MM.1S (cell line): Measurements from ENCODE around the gene SAXO2.
"Not testable (repeated sequence)": the region's sequence is repeated elsewhere in the genome, so short reads cannot be mapped to it uniquely, and the experiment has no call there.

ENCODE experiments used
- DNase-seq: peaks from one replicate; pipeline ENCODE4 v3.0.0-alpha.2; 2015
- H2AFZ ChIP-seq: fragments of 300-600 bp; sonication (generic); 2 replicates; pipeline ENCODE4 v1.6.0; 2016; ENCODE audit warnings: antibody characterized with exemption, low read length
- H3F3A ChIP-seq: fragments of 300-600 bp; sonication (generic); 2 replicates; pipeline ENCODE4 v1.6.1; 2016; ENCODE audit warnings: mild to moderate bottlenecking, antibody characterized with exemption, low read length, moderate library complexity, mixed read lengths; ENCODE audit not compliant: insufficient read depth
- H3K27ac ChIP-seq: fragments of 300-600 bp; sonication (generic); 2 replicates; pipeline ENCODE4 v1.5.1; 2016; ENCODE audit warnings: mild to moderate bottlenecking, low read length
- H3K27me3 ChIP-seq: fragments of 300-600 bp; sonication (generic); replicated peaks from 2 replicates; pipeline ENCODE4 v1.6.0; 2016; ENCODE audit warnings: low read length; ENCODE audit not compliant: insufficient read depth
- H3K36me3 ChIP-seq: fragments of 300-600 bp; sonication (generic); replicated peaks from 2 replicates; pipeline ENCODE4 v1.6.1; 2016; ENCODE audit warnings: mild to moderate bottlenecking, low read length, mixed read lengths; ENCODE audit not compliant: insufficient read depth
- H3K4me1 ChIP-seq: fragments of 300-600 bp; sonication (generic); 2 replicates; pipeline ENCODE4 v1.6.1; 2016; ENCODE audit warnings: low read length, mixed read lengths
- H3K4me2 ChIP-seq: fragments of 300-600 bp; sonication (generic); 2 replicates; pipeline ENCODE4 v1.6.0; 2016; ENCODE audit warnings: low read depth, low read length
- H3K4me3 ChIP-seq: fragments of 300-600 bp; sonication (generic); 2 replicates; pipeline ENCODE4 v1.5.1; 2016; ENCODE audit warnings: low read length, mixed read lengths
- H3K79me2 ChIP-seq: fragments of 300-600 bp; sonication (generic); 2 replicates; pipeline ENCODE4 v1.6.1; 2016; ENCODE audit warnings: mixed run types, low read length, mixed read lengths
- H3K9ac ChIP-seq: fragments of 300-600 bp; sonication (generic); 2 replicates; pipeline ENCODE4 v1.6.1; 2016; ENCODE audit warnings: low read length, mixed read lengths
- H3K9me2 ChIP-seq: fragments of 300-600 bp; sonication (generic); replicated peaks from 2 replicates; pipeline ENCODE4 v1.6.1; 2016; ENCODE audit warnings: mild to moderate bottlenecking, low read length, mixed read lengths; ENCODE audit not compliant: insufficient read depth
- H3K9me3 ChIP-seq: fragments of 300-600 bp; sonication (generic); replicated peaks from 2 replicates; pipeline ENCODE4 v1.6.1; 2016; ENCODE audit warnings: mild to moderate bottlenecking, low read length, mixed read lengths; ENCODE audit not compliant: insufficient read depth
- H4K20me1 ChIP-seq: fragments of 300-600 bp; sonication (generic); 2 replicates; pipeline ENCODE4 v1.6.1; 2016; ENCODE audit warnings: mild to moderate bottlenecking, low read length, moderate library complexity, mixed read lengths; ENCODE audit not compliant: insufficient read depth

SAXO2 gene

DNA sequence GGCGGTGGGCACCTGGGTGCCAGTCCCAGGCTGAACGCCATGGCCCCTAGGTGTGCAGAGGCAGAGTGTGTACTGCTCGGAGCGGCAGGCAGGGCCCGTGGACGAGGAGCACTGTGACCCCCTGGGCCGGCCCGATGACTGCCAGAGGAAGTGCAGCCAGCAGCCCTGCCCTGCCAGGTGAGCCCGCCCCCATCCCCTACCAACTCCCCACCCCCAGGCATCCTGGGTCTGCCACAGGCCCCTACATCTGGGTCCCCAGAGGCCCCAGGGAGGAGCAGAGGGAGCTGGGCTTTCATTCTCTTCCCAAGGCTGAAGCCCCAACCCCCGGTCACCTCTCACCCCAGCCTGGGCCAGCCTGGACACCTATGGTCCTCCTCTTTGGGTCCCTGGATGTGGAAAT lies 63.0 kb downstream of the SAXO2 start:
- H3K9ac ChIP-seq, H3K27me3 ChIP-seq, H3K9me2 ChIP-seq, H3F3A ChIP-seq, H3K4me2 ChIP-seq, H3K79me2 ChIP-seq, H2AFZ ChIP-seq, H3K4me1 ChIP-seq, H3K4me3 ChIP-seq, H3K27ac ChIP-seq, H3K36me3 ChIP-seq, DNase-seq, H3K9me3 ChIP-seq, H4K20me1 ChIP-seq: not testable (repeated sequence)

DNA sequence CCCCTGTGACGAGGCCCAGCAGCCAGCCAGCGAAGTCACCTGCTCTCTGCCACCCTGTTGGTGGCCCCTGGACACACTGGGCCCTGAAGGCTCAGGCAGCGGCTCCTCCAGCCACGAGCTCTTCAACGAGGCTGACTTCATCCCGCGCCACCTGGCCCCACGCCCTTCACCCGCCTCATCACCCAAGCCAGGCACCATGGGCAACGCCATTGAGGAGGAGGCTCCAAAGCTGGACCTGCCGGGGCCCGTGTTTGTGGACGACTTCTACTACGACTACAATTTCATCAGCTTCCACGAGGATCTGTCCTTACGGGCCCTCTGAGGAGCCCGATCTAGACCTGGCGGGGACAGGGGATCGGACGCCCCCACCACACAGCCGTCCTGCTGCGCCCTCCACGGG lies 64.3 kb downstream of the SAXO2 start:
- H3K9ac ChIP-seq, H3K36me3 ChIP-seq, H3K79me2 ChIP-seq, H3F3A ChIP-seq, H2AFZ ChIP-seq, H4K20me1 ChIP-seq, H3K27me3 ChIP-seq, DNase-seq, H3K4me3 ChIP-seq, H3K27ac ChIP-seq, H3K4me2 ChIP-seq, H3K9me3 ChIP-seq, H3K9me2 ChIP-seq, H3K4me1 ChIP-seq: not testable (repeated sequence)

DNA sequence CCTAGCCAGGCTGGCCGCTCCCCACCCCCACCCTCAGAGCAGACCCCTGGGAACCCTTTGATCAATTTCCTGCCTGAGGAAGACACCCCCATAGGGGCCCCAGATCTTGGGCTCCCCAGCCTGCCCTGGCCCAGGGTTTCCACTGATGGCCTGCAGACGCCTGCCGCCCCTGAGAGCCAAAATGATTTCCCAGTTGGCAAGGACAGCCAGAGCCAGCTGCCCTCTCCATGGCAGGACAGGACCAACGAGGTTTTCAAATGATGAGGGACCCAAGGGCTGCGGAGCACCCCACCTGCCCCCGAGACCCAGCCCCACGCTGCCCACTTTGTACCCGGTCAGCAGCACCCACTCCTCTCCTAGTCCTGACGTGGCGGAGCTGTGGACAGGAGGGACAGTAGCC lies 64.8 kb downstream of the SAXO2 start:
- H3K9me3 ChIP-seq, H3K9ac ChIP-seq, DNase-seq, H3K27ac ChIP-seq, H3K27me3 ChIP-seq, H3F3A ChIP-seq, H3K9me2 ChIP-seq, H3K4me2 ChIP-seq, H3K79me2 ChIP-seq, H3K36me3 ChIP-seq, H3K4me3 ChIP-seq, H2AFZ ChIP-seq, H4K20me1 ChIP-seq, H3K4me1 ChIP-seq: not testable (repeated sequence)

DNA sequence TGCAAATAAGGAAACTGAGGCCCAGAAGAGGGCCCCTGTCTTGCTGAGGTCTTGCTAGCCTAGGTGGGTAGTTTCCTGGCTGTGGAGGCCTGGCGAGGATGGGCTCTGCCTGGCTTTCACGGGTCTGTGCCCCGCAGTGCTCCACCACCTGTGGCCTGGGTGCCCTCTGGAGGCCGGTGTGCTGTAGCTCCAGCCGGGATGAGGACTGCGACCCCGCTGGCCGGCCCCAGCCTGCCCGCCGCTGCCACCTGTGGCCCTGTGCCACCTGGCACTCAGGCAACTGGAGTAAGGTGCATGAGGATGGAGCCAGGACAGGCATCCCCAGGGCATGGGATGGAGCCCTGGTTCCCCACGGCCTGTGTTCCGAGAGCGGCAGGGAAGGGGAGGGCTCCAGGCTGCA lies 66.4 kb downstream of the SAXO2 start:
- not testable (repeated sequence) for H3K27me3 ChIP-seq, H2AFZ ChIP-seq, DNase-seq, H3K27ac ChIP-seq, H3K4me3 ChIP-seq, H3K9ac ChIP-seq, H4K20me1 ChIP-seq, H3F3A ChIP-seq, H3K79me2 ChIP-seq, H3K9me2 ChIP-seq, H3K36me3 ChIP-seq, H3K4me1 ChIP-seq, H3K9me3 ChIP-seq, H3K4me2 ChIP-seq

DNA sequence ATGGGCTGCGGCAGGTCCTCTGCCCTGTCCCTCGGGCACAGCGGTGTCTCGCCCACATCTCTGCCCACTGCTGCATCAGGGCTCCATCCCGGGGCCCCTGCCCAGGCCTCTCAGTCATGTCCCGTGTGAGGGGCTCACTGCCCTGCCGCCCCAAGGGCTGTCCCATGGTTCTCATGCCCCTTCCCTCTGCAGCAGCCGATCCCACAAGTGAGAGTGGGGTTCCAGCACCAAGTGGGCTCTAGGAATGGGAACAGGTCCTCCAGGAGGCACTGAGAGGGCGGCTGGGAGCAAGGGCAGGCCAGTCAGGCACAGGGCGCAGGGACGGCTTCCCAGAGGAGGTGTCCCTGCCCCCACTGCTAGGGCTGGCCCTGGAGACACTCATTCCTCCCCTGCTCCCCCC lies 68.3 kb downstream of the SAXO2 start:
- H3K9me2 ChIP-seq, H3K9ac ChIP-seq, H3K36me3 ChIP-seq, H3F3A ChIP-seq, H2AFZ ChIP-seq, H3K27me3 ChIP-seq, H3K79me2 ChIP-seq, H4K20me1 ChIP-seq, H3K27ac ChIP-seq, H3K4me3 ChIP-seq, H3K9me3 ChIP-seq, H3K4me1 ChIP-seq, H3K4me2 ChIP-seq, DNase-seq: not testable (repeated sequence)

DNA sequence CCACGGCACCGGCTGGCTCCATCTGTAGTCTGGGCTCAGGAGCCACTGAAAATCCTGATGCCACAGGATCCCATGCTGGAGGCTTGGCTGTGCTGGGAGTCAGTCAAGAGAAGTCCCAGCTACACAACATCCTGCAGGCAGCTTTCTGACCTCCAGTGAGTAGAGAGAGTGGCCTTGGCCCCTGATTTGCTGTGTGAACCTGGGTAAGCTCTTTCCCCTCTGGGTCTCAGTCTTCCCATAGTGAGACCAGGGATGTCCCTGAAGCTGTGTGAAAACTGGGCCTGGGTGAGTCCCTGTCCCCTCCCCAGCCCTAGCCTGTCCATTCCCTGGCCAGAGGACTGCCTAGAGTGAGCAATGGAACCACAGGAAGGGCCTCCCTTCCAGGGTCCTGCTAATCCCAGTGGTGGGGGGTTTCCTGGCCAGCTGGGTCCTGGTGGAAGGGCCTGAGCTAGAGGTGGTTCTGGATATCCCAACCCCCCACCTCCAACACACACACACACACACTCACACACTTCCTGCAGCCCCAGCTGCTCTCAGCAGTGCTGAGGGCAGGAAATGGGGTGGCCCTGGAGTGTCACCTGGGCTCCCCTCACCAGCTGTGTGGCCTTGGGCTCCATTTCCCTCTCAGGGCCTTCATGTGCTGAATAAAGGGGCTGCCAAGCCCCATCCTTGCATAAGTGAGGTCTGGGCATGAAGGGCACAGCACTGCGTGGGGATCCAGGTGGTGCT lies 69.1 kb downstream of the SAXO2 start:
- not testable (repeated sequence) for H3K27me3 ChIP-seq, H3K9me3 ChIP-seq, H3K79me2 ChIP-seq, DNase-seq, H3K9ac ChIP-seq, H3F3A ChIP-seq, H3K27ac ChIP-seq, H3K36me3 ChIP-seq, H3K9me2 ChIP-seq, H4K20me1 ChIP-seq, H3K4me3 ChIP-seq, H3K4me1 ChIP-seq, H3K4me2 ChIP-seq, H2AFZ ChIP-seq

DNA sequence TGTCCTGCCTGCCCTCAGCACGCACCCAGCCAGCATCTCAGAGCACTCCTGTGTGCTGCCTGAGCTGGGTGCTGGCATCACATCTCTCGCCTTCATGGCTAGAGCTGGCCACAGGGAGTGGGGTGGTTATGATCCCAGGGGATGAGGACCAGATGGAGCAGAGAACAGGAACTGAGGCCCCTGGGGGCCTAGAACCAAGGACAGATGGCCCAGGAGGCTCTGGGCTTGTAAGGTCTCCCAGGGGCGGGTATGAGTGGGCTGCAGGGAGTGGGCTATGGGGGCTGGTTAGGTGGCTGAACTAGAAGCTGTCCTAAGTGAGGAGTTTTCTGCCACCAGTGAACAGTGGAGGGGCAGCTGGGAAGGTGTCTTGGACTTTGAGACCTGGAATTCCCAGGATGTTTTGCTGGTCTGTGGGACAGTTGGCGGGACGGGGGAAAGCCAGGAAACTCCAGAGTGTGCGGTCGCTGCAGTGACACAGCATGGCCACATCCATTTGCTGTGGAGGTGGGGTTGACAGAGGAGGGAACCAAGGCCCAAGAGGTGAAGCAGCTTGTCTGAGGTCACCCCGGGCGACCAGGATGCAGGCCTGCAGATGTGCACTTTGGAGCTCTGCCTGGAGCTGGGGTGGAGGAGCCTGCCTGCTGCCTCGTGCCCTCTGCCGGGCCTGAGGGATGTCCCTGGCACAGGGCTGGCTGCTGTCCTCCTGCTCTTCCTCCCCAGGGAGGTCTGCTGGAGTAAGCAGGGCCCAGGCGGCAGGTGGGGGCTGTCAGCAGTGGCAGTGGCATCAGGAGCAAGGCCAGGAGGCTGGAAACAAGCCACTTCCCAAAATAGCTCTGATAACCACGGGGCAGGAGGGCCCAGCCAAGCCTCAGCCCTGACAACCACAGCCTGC lies 70.3 kb downstream of the SAXO2 start:
- DNase-seq, H3K9me3 ChIP-seq, H3K9me2 ChIP-seq, H4K20me1 ChIP-seq, H3K4me2 ChIP-seq, H3K79me2 ChIP-seq, H3K9ac ChIP-seq, H3F3A ChIP-seq, H3K36me3 ChIP-seq, H3K27me3 ChIP-seq, H3K4me1 ChIP-seq, H3K27ac ChIP-seq, H2AFZ ChIP-seq, H3K4me3 ChIP-seq: not testable (repeated sequence)
